ENCODE measurements around the gene PRC1. TPM values are rescaled to one million over a fixed set of nuclear protein-coding genes. Genes with fewer than 3 reads are reported as not detected.

The PRC1 gene
- total RNA-seq, 2 donors from 2014 or later = 67.3 to 127 TPM

DNA sequence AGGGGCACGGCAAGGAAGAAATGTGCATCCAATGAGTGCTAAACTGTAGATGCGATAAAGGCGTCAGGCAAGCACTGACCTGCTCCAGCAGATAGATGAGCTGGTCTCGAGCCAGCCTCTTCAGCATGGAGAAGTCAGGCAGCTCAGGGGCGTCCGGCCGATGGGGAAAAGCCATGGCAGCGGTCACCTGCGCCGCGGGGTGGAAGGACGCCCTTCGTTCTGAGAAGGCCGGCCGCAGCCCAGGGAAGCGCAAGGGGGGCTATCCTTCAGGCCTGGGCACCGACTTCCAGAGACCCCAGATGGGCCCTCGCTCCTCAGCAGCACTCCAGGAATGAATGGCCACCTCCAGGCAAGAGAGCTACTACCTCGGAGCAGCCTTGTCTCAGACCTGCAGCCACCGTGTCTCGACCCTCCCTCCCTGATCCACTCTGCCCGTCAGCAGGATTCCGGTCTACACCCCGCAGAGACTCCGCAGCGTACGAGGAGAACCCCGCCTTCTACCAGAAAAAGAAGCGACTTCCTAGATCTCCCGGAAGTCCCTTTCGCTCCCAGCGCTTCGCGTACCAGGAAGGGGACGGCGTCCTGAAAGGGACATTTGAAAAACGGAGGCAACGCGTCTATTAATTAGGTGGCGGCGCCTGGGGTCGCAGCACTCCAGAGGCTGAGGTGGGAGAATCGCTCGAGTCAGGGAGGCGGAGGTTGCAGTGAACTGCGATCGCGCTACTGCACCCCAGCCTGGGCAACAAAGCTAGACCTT lies 27.9 kb upstream of the PRC1 start, which contains the start of gene VPS33B:
TSS of gene VPS33B (minus strand) at position 520 of the 757 bp plus-strand sequence. CDS start at position 175, 345 bp downstream.
- H3K9me3 Mint-ChIP-seq = no peaks in the 10 kb centered on the region
- H3K36me3 Mint-ChIP-seq (ENCODE audit: low read depth) = peaks cover 15% of the 10 kb centered on the region
- no peaks in the 10 kb centered on the region for H3K27me3 ChIP-seq (ENCODE audit: control insufficient read depth, insufficient read depth, low read length, poor library complexity, severe bottlenecking)
- TF ChIP-seq, protein P1, sequence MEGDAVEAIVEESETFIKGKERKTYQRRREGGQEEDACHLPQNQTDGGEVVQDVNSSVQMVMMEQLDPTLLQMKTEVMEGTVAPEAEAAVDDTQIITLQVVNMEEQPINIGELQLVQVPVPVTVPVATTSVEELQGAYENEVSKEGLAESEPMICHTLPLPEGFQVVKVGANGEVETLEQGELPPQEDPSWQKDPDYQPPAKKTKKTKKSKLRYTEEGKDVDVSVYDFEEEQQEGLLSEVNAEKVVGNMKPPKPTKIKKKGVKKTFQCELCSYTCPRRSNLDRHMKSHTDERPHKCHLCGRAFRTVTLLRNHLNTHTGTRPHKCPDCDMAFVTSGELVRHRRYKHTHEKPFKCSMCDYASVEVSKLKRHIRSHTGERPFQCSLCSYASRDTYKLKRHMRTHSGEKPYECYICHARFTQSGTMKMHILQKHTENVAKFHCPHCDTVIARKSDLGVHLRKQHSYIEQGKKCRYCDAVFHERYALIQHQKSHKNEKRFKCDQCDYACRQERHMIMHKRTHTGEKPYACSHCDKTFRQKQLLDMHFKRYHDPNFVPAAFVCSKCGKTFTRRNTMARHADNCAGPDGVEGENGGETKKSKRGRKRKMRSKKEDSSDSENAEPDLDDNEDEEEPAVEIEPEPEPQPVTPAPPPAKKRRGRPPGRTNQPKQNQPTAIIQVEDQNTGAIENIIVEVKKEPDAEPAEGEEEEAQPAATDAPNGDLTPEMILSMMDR (conservative IDR thresholded peaks at IDR 0.05) = no peak
- WGBS, 2 experiments (ENCODE audit: insufficient coverage in 1 of 2, insufficient read length in 1 of 2) = 0% methylated on average over 39 to 48 of the region's 48 CpGs
- no peaks in the 10 kb centered on the region for H3K36me3 ChIP-seq (ENCODE audit: control insufficient read depth, insufficient read depth, low read length)
- H3K4me1 ChIP-seq (ENCODE audit: control insufficient read depth, insufficient read depth, low read length) = no peaks in the 10 kb centered on the region
- H3K9me3 ChIP-seq (ENCODE audit: control insufficient read depth, low read length) = no peaks in the 10 kb centered on the region
- DNase-seq = peak; percentile 96
- H3K27ac ChIP-seq (ENCODE audit: low read depth, low read length) = peak within 1 kb of the TSS; percentile 24
- peak within 1 kb of the TSS; percentile 96 for H3K4me3 ChIP-seq (ENCODE audit: low read length)
- peak within 1 kb of the TSS; percentile 96 for H3K4me3 Mint-ChIP-seq
- H3K27ac Mint-ChIP-seq = peak within 1 kb of the TSS; percentile 95
- no peaks in the 10 kb centered on the region for H3K27me3 Mint-ChIP-seq (ENCODE audit: insufficient read depth)
- peaks cover 20% of the 10 kb centered on the region for H3K4me1 Mint-ChIP-seq
- peak within 1 kb of the TSS; percentile 70 for H3K9ac ChIP-seq (ENCODE audit: extremely low read depth, low read length, poor library complexity, severe bottlenecking)

DNA sequence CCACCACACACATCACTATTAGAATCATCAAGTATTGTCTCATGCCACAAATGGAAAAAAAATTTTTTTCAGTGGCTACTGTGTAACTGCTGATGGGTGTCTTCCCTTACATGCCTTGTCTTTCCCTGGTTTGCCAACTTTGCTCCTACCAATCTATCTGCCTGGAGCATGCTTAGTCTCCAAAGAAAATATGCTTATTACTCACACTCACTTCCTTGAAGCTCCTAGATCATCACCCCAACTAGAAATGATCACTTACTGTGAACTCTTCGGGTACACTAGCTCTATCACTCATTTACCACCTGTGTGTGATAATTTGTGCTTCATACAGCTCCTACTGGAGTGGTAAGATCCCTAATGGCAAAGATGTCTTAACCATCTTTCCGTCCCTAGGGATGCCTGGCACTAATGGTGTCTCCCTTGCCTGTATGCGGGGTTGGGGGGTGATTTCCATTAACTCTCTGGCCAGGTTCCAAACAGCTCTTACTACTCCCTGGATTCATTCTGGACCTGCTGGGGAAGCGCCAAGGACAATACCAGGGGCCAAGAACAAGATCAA lies 27.3 kb upstream of the PRC1 start:
- Histone ChIP-seq H3K27ac (ENCODE audit: low read depth, low read length) (no peak overlapping the region), H3K9ac (ENCODE audit: extremely low read depth, low read length, poor library complexity, severe bottlenecking) (peak overlapping the region; percentile 70), H3K27me3 (ENCODE audit: control insufficient read depth, insufficient read depth, low read length, poor library complexity, severe bottlenecking) (no peaks in the 10 kb centered on the region), H3K4me3 (ENCODE audit: low read length) (peak overlapping the region; percentile 96), H3K9me3 (ENCODE audit: control insufficient read depth, low read length) (no peaks in the 10 kb centered on the region), H3K4me1 (ENCODE audit: control insufficient read depth, insufficient read depth, low read length) (no peaks in the 10 kb centered on the region), H3K36me3 (ENCODE audit: control insufficient read depth, insufficient read depth, low read length) (peaks cover 4% of the 10 kb centered on the region)
- no peak for DNase-seq
- TF ChIP-seq, protein P1 (conservative IDR thresholded peaks at IDR 0.05) = no peak
- Mint-ChIP-seq H3K4me3 (peak overlapping the region; percentile 96), H3K27ac (peak overlapping the region; percentile 95), H3K9me3 (no peaks in the 10 kb centered on the region), H3K4me1 (peaks cover 20% of the 10 kb centered on the region), H3K36me3 (ENCODE audit: low read depth) (peaks cover 18% of the 10 kb centered on the region), H3K27me3 (ENCODE audit: insufficient read depth) (no peaks in the 10 kb centered on the region)
- WGBS, 2 experiments (ENCODE audit: insufficient coverage in 1 of 2, insufficient read length in 1 of 2) = 0 to 23% methylated on average over 2 to 4 of the region's 4 CpGs

DNA sequence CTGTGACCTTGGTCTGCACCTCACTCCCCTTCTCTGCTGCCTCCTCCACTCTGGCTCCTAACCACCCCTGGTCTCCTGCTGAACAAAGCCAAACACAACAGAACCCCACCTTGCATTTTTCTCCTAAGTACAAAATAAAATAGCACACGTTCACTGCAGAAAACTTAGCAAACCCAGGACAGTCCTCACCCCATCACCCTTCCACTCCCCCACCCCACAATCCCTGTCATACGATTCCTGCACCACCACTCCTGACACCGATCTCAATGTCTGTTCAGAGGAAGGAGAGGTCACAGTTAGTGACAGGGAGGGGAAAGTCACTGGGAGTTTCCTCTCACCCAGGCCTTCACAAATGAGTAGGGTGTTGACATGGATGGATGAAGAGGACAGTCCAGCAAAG lies 23.8 kb upstream of the PRC1 start:
- H3K4me3 ChIP-seq (ENCODE audit: low read length) = no peak overlapping the region
- H3K4me3 Mint-ChIP-seq = no peak overlapping the region
- TF ChIP-seq, protein P1 (conservative IDR thresholded peaks at IDR 0.05) = no peak
- 81% methylated on average over 3 of the region's 3 CpGs; no CpG with 5 or more reads in 1 of the 2 experiments for WGBS, 2 experiments (ENCODE audit: insufficient coverage in 1 of 2, insufficient read length in 1 of 2)
- no peaks in the 10 kb centered on the region for H3K27me3 Mint-ChIP-seq (ENCODE audit: insufficient read depth)
- peaks cover 34% of the 10 kb centered on the region for H3K36me3 Mint-ChIP-seq (ENCODE audit: low read depth)
- no peak overlapping the region for H3K27ac ChIP-seq (ENCODE audit: low read depth, low read length)
- peaks cover 20% of the 10 kb centered on the region for H3K4me1 Mint-ChIP-seq
- no peak for DNase-seq
- no peaks in the 10 kb centered on the region for H3K4me1 ChIP-seq (ENCODE audit: control insufficient read depth, insufficient read depth, low read length)
- H3K36me3 ChIP-seq (ENCODE audit: control insufficient read depth, insufficient read depth, low read length) = peaks cover 21% of the 10 kb centered on the region
- no peak overlapping the region for H3K27ac Mint-ChIP-seq
- no peak overlapping the region for H3K9ac ChIP-seq (ENCODE audit: extremely low read depth, low read length, poor library complexity, severe bottlenecking)
- no peaks in the 10 kb centered on the region for H3K27me3 ChIP-seq (ENCODE audit: control insufficient read depth, insufficient read depth, low read length, poor library complexity, severe bottlenecking)
- no peaks in the 10 kb centered on the region for H3K9me3 Mint-ChIP-seq
- H3K9me3 ChIP-seq (ENCODE audit: control insufficient read depth, low read length) = no peaks in the 10 kb centered on the region
